Trophoblast cell (in vitro differentiated cells and primary cell): ENCODE data around the gene CACNA1F.

ENCODE experiments used
- DNase-seq, 2 donors: peaks; one replicate each; pipeline ENCODE4 v3.0.0-alpha.2; 2016
- H2AFZ ChIP-seq: 2 replicates; pipeline ENCODE4 v1.6.1; 2013; ENCODE audit warnings: low read length, moderate library complexity, mild to moderate bottlenecking; ENCODE audit not compliant: insufficient read depth, poor library complexity
- H2AK5ac ChIP-seq: 2 replicates; pipeline ENCODE4 v1.6.1; 2013; ENCODE audit warnings: mild to moderate bottlenecking, low read length
- H2BK120ac ChIP-seq: 2 replicates; pipeline ENCODE4 v1.6.1; 2013; ENCODE audit warnings: low read length, mild to moderate bottlenecking, moderate library complexity; ENCODE audit not compliant: insufficient read depth, poor library complexity
- H2BK12ac ChIP-seq: 2 replicates; pipeline ENCODE4 v1.6.1; 2013; ENCODE audit warnings: mild to moderate bottlenecking, low read length, moderate library complexity
- H2BK5ac ChIP-seq: 2 replicates; pipeline ENCODE4 v1.6.1; 2013; ENCODE audit warnings: low read length, low read depth, moderate library complexity, mild to moderate bottlenecking; ENCODE audit not compliant: poor library complexity
- H3K14ac ChIP-seq: 2 replicates; pipeline ENCODE4 v1.6.1; 2013; ENCODE audit warnings: mild to moderate bottlenecking, low read length
- H3K18ac ChIP-seq: 2 replicates; pipeline ENCODE4 v1.6.1; 2013; ENCODE audit warnings: mild to moderate bottlenecking, low read length
- H3K23ac ChIP-seq: 2 replicates; pipeline ENCODE4 v1.6.1; 2013; ENCODE audit warnings: low read length
- H3K27ac ChIP-seq: 2 replicates; pipeline ENCODE4 v1.5.1; 2013; ENCODE audit warnings: low read depth, mild to moderate bottlenecking, inconsistent platforms, low read length, moderate library complexity
- H3K27me3 ChIP-seq: 2 replicates; pipeline ENCODE4 v1.6.1; 2013; ENCODE audit warnings: inconsistent platforms, mild to moderate bottlenecking, low read length, moderate library complexity; ENCODE audit not compliant: insufficient read depth
- H3K36me3 ChIP-seq, 2 experiments: 1 replicate in 1 of 2; 2 replicates in 1 of 2; pipeline ENCODE4 v1.6.1; 2013; ENCODE audit warnings: low read length in 2 of 2, mild to moderate bottlenecking in 2 of 2, moderate library complexity in 1 of 2; ENCODE audit not compliant: insufficient read depth in 2 of 2, control insufficient read depth in 1 of 2
- H3K4ac ChIP-seq: 2 replicates; pipeline ENCODE4 v1.6.1; 2013; ENCODE audit warnings: low read depth, mild to moderate bottlenecking, low read length, moderate library complexity
- H3K4me1 ChIP-seq, 2 experiments: 1 replicate in 1 of 2; 2 replicates in 1 of 2; pipeline ENCODE4 v1.6.1; 2013; ENCODE audit warnings: low read length in 2 of 2, mild to moderate bottlenecking in 2 of 2, moderate library complexity in 1 of 2; ENCODE audit not compliant: insufficient read depth in 2 of 2, control insufficient read depth in 1 of 2
- H3K4me2 ChIP-seq: 2 replicates; pipeline ENCODE4 v1.6.1; 2013; ENCODE audit warnings: inconsistent platforms, mild to moderate bottlenecking, low read length, moderate library complexity
- H3K4me3 ChIP-seq: 2 replicates; pipeline ENCODE4 v1.5.1; 2013; ENCODE audit warnings: mild to moderate bottlenecking, low read depth, low read length, inconsistent platforms
- H3K79me1 ChIP-seq: one replicate; pipeline ENCODE4 v1.6.1; 2013; ENCODE audit warnings: low read length
- H3K79me2 ChIP-seq: 2 replicates; pipeline ENCODE4 v1.6.1; 2013; ENCODE audit warnings: low read length, mild to moderate bottlenecking; ENCODE audit not compliant: control insufficient read depth, insufficient read depth, poor library complexity
- H3K9ac ChIP-seq: 2 replicates; pipeline ENCODE4 v1.6.1; 2013; ENCODE audit warnings: mild to moderate bottlenecking, low read length
- H3K9me3 ChIP-seq: 2 replicates; pipeline ENCODE4 v1.6.1; 2013; ENCODE audit warnings: low read depth, mild to moderate bottlenecking, control low read depth, inconsistent platforms, low read length; ENCODE audit not compliant: insufficient read depth
- H4K12ac ChIP-seq: 2 replicates; pipeline ENCODE4 v1.6.1; 2013; ENCODE audit warnings: low read depth, mild to moderate bottlenecking, low read length, moderate library complexity
- H4K8ac ChIP-seq: 2 replicates; pipeline ENCODE4 v1.6.1; 2013; ENCODE audit warnings: low read depth, mild to moderate bottlenecking, low read length, moderate library complexity
- H4K91ac ChIP-seq: one replicate; pipeline ENCODE4 v1.6.1; 2013; ENCODE audit warnings: low read depth, mild to moderate bottlenecking, low read length, moderate library complexity
- WGBS: extraction: QIAGEN DNeasy Blood & Tissue Kit; methylation state at CpG from one replicate; pipeline ENCODE4 v1.1.7; 2013; ENCODE audit warnings: missing lambda C conversion rate; ENCODE audit not compliant: insufficient read length, insufficient coverage; ENCODE audit errors: extremely low coverage; 5-methylcytosine and 5-hydroxymethylcytosine counted together

Gene CACNA1F

GRCh38 chrX:49247916-49248811 is 15.0 kb upstream of the CACNA1F start:
- H3K4me3 ChIP-seq: no peak overlapping the region
- no peak overlapping the region for H3K23ac ChIP-seq
- H2BK120ac ChIP-seq: no peak overlapping the region
- no peak overlapping the region for H3K14ac ChIP-seq
- H4K8ac ChIP-seq: no peak overlapping the region
- no peak overlapping the region for H3K4ac ChIP-seq
- H3K79me1 ChIP-seq: no peaks in the 10 kb centered on the region
- H3K27me3 ChIP-seq: no peaks in the 10 kb centered on the region
- H3K79me2 ChIP-seq: no peaks in the 10 kb centered on the region
- no peak overlapping the region for H4K91ac ChIP-seq
- no peak overlapping the region for H2AK5ac ChIP-seq
- DNase-seq: no peak
- H3K27ac ChIP-seq: no peak overlapping the region
- no peak overlapping the region for H2BK12ac ChIP-seq
- no peaks in the 10 kb centered on the region for H3K4me1 ChIP-seq
- no CpG with 5 or more reads among the region's 28 CpGs for WGBS
- no peak overlapping the region for H2AFZ ChIP-seq
- H4K12ac ChIP-seq: no peak overlapping the region
- no peak overlapping the region for H3K4me2 ChIP-seq
- no peak overlapping the region for H3K18ac ChIP-seq
- peaks cover 26 to 33% of the 10 kb centered on the region in 2 experiments for H3K36me3 ChIP-seq
- no peak overlapping the region for H2BK5ac ChIP-seq
- no peaks in the 10 kb centered on the region for H3K9me3 ChIP-seq
- no peak overlapping the region for H3K9ac ChIP-seq

- no peak overlapping the region for H3K14ac ChIP-seq
- H3K36me3 ChIP-seq: peaks cover 31 to 38% of the 10 kb centered on the region in 2 experiments
- no peaks in the 10 kb centered on the region for H3K79me2 ChIP-seq
- no peak overlapping the region for H3K23ac ChIP-seq
- H3K79me1 ChIP-seq: no peaks in the 10 kb centered on the region
- H3K4me3 ChIP-seq: no peak overlapping the region
- H3K4me1 ChIP-seq: no peaks in the 10 kb centered on the region
- no CpG with 5 or more reads among the region's 11 CpGs for WGBS
- H3K4me2 ChIP-seq: no peak overlapping the region
- H2BK5ac ChIP-seq: no peak overlapping the region
- no peak overlapping the region for H3K18ac ChIP-seq
- no peaks in the 10 kb centered on the region for H3K27me3 ChIP-seq
- no peak overlapping the region for H2AK5ac ChIP-seq
- no peak overlapping the region for H4K8ac ChIP-seq
- H2BK12ac ChIP-seq: no peak overlapping the region
- no peak overlapping the region for H3K9ac ChIP-seq
- no peak for DNase-seq
- H4K12ac ChIP-seq: no peak overlapping the region
- no peak overlapping the region for H2AFZ ChIP-seq
- no peak overlapping the region for H3K4ac ChIP-seq
- no peak overlapping the region for H3K27ac ChIP-seq
- H2BK120ac ChIP-seq: no peak overlapping the region
- no peaks in the 10 kb centered on the region for H3K9me3 ChIP-seq
- H4K91ac ChIP-seq: no peak overlapping the region
Measured at GRCh38 chrX:49247346-49247745, 14.2 kb upstream of the CACNA1F start.

GRCh38 chrX:49246541-49246940 is 13.4 kb upstream of the CACNA1F start:
- no peak overlapping the region for H2BK120ac ChIP-seq

GRCh38 chrX:49244207-49244606 is 11.1 kb upstream of the CACNA1F start:
- no peak for DNase-seq
- Histone ChIP-seq H2BK5ac (no peak overlapping the region), H3K36me3 (peaks cover 26 to 34% of the 10 kb centered on the region in 2 experiments), H4K91ac (no peak overlapping the region), H3K14ac (no peak overlapping the region), H2AK5ac (no peak overlapping the region), H4K12ac (no peak overlapping the region), H3K4me2 (no peak overlapping the region), H3K27ac (no peak overlapping the region), H3K9me3 (no peaks in the 10 kb centered on the region), H2AFZ (no peak overlapping the region), H3K9ac (no peak overlapping the region), H3K18ac (no peak overlapping the region), H2BK12ac (no peak overlapping the region), H3K4me1 (no peaks in the 10 kb centered on the region), H4K8ac (no peak overlapping the region), H2BK120ac (no peak overlapping the region), H3K4ac (no peak overlapping the region), H3K27me3 (no peaks in the 10 kb centered on the region), H3K79me2 (no peaks in the 10 kb centered on the region), H3K4me3 (no peak overlapping the region), H3K23ac (no peak overlapping the region), H3K79me1 (no peaks in the 10 kb centered on the region)
- no CpG with 5 or more reads among the region's 2 CpGs for WGBS

More at GRCh38 chrX:49246541-49246940, 13.4 kb upstream of the CACNA1F start:
- H2BK5ac ChIP-seq: no peak overlapping the region
- H2BK12ac ChIP-seq: no peak overlapping the region
- H3K4me2 ChIP-seq: no peak overlapping the region
- no peaks in the 10 kb centered on the region for H3K4me1 ChIP-seq
- H3K9ac ChIP-seq: no peak overlapping the region
- no peak overlapping the region for H4K91ac ChIP-seq
- H2AFZ ChIP-seq: no peak overlapping the region
- H3K9me3 ChIP-seq: no peaks in the 10 kb centered on the region
- H3K23ac ChIP-seq: no peak overlapping the region
- H4K12ac ChIP-seq: no peak overlapping the region
- no peak overlapping the region for H3K27ac ChIP-seq
- no CpG with 5 or more reads among the region's 10 CpGs for WGBS
- H3K79me1 ChIP-seq: no peaks in the 10 kb centered on the region
- H3K79me2 ChIP-seq: no peaks in the 10 kb centered on the region
- DNase-seq: no peak
- H3K18ac ChIP-seq: no peak overlapping the region
- no peak overlapping the region for H4K8ac ChIP-seq
- no peak overlapping the region for H2AK5ac ChIP-seq
- no peak overlapping the region for H3K4me3 ChIP-seq
- H3K36me3 ChIP-seq: peaks cover 31 to 38% of the 10 kb centered on the region in 2 experiments
- no peak overlapping the region for H3K4ac ChIP-seq
- no peak overlapping the region for H3K14ac ChIP-seq
- H3K27me3 ChIP-seq: no peaks in the 10 kb centered on the region
